HG03196 (cell line): ENCODE results near the gene MATR3.

Experiments
- ATAC-seq: cut with Tn5 transposase; IDR thresholded peaks from one replicate; pipeline ENCODE4 v1.9.1; 2021; ENCODE audit not compliant: unreplicated experiment

MATR3 gene

DNA sequence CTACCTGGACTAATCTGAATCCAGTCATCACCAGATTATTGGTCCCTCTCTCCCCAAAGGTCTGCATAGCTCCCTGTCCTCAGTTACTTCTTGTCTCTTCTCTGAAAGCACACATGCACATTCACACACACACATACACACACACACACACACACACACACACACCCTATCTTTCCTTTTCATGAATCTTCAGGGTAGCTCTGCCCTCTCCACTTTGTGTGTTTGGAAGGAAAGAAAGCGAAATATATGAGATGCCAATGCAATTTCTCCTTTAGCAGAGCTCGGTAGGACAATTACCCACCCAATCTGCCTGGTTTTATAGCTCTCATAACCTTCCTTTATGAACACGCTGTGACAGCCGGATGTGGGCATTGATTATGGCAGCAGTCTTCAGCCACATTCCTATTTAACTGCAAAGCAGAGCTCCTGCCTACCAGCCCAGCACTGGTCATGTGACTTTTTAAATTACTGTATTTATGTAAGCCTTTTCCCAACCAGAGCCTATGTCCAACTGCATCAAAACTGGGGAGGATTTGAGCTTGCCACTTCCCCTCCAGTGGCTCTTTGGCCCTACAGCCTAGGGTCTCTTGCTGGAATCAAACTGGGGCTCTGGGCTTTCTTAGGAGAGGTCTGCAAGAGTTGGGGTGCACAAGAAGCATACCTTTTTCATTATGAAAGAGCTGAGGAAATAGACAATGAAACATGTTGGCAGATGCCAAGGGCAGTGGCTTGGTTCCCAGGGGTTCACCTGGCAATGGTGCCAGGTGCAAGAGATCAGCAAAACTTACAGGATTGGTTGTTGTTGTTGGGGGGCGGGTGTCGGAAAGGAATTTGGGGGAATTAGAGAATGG lies 20.8 kb upstream of the MATR3 start:
- ATAC-seq, result no peak

DNA sequence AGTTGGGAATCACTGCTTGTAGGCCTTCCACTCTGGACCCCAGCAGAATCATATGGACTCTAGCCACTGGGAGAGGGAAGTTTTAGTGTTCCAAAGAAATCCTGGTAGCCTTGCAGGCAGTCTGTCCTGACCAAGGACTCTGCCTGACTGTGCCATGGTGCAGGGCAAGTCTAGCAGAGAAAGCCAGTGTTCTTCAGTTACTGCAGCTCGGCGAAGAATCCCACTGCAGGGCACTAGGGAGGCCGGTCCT lies 20.3 kb upstream of the MATR3 start:
- peak; percentile 8 for ATAC-seq

DNA sequence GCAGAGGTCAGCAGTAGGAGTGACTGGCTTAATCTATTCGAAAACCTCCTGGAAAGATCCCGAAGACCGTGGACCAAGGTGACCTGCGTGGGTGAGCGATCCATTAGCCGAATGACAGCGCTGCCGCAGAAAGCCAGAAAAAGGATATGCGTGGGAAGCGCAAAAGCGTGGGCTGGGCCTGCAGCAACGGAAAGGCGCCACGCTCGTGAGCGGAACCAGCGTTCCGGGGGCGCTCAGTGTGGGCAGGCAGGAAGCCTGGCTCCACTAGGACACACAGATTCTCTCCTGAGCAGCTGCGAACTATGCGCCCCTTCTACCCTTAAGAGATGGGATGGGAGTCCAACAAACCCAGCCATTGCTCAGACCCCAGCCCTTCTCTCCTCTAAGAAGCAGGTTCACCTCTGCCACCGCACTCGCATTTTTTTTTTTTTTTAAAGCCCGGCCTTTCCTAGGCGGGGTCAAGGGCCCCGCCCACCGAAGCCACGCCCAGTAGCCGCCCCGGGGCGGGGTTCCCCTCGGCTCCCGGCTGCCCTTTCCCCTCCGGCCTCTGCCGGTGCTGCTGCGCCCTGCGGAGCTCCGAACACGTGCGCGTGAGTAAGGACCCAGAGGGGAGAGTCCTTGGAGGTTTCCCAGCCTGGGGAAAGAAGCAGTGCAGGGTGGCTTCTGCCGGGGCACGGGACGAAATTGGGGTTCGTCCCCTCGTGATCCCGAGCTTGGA lies 19.8 kb upstream of the MATR3 start:
- ATAC-seq, result peak; percentile 79

- ATAC-seq, result no peak
These were observed 18.0 kb upstream of the MATR3 start for GRCh38 chr5:139275536-139275935.

DNA sequence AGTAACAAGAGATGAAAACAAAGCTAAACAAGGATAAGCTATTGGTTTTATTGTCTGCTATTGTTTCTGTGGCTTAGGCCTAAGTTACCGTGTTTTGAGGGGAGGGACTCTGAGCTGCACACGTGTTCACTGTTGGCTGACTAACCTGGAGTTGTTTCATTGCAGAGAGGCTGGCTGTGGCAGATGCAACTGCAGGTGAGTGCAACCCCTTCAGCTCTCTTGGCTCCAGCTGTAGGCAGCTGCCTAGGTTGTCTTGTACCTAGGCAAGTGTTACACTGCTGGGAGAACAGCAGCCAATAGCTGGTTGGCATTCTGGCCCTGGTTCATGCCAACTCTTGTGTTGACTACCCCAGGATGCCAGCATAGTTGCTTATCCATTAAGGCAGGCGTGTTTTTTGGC lies 17.6 kb upstream of the MATR3 start:
- no peak for ATAC-seq

- no peak for ATAC-seq
These were observed 17.1 kb upstream of the MATR3 start for GRCh38 chr5:139276426-139276825.

GRCh38 chr5:139277171-139277570 lies 16.4 kb upstream of the MATR3 start:
- no peak for ATAC-seq

- no peak for ATAC-seq
These were observed 14.8 kb upstream of the MATR3 start for GRCh38 chr5:139278540-139279274.

GRCh38 chr5:139282197-139282557 lies 11.4 kb upstream of the MATR3 start:
- ATAC-seq, result no peak

DNA sequence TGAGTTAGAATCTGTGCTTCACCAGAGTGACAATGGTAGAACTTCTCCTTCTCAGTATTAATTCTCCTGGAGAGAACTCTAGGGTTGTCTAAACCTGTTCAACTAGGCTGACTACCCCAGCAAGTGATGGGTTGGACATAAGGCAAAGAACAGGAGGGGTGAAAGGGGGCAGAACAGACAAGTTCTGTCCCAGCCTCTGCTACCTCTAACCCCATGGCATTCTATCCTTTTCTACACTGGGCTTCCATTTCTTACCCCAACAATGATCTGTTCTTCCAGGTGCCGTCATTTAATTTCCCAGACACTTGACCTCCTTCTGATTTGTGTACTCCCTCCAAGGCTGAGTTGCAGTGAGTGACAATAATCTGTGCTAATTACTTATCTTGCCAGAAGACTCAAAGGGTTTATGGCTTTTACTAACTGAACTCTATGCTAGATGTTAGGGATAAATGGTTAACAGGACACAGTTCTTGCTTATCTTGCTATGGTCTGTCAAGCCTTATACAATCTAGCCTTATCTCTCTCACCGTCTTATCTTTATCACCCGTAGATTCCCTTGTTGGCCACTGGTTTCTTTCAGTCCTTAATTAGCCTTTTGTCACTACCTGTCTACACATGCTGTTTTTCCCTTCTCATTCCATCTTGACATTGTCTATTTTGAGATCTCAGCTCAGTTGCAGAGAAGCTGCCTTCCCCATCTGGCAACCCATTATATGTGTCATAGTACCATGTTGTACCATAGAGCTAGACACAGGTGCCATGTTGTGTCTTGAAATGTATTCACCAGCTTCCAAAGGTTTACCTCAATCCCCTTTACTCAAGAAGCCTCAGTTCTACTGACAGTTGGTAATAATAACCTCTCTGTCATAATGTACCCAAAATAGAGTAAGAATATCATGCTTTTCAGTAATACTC lies 10.0 kb upstream of the MATR3 start:
- ATAC-seq, result no peak

DNA sequence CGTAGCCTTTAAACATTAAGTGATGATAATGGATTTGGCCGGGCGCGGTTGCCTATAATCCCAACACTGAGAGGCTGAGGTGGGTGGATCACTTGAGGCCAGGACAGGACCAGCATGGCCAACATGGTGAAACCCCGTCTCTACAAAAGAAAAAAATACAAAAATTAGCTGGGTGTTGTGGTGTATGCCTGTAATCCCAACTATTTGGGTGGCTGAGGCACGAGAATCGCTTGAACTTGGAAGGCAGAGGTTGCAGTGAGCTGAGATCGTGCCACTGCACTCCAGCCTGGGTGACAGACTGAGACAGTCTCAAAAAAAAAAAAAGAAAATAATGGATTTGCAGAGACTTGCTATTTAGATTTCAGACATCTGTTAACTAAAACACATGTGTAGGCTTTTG lies 9.2 kb upstream of the MATR3 start:
- no peak for ATAC-seq

- no peak for ATAC-seq
These were observed 7.7 kb upstream of the MATR3 start for GRCh38 chr5:139285651-139286392.

DNA sequence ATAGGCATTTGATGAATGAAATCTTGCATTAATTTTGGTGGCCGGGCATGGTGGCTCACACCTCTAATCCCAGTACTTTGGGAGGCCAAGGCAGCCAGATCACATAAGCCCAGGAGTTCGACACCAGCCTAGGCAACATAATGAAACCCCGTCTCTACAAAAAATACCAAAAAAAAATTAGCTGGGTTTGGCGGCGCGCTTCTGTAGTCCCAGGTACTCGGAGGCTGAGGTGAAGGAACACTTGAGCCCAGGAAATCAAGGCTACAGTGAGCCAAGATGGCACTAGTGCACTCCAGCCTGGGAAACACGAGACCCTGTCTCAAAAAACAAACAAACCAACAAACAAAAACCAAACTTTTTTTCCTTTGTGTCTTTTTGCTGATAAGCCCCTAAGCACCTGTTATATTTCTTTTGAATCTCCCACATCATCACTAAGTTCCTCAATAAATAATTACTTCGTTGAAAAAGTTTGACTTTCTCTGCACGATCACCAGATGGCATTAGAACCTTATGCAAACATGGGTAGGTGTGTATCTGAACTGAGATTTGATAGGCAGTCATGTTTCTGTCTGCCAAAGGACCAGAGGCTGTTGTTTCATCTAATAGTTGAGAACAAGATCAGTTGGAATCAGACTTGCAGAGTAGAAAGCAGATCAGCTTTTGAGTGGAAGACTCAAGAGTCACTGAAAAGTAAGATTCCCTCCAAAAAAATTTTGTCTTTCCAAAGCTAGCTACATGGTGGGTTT lies 5.5 kb upstream of the MATR3 start:
- ATAC-seq, result no peak

GRCh38 chr5:139291051-139291450 lies 2.5 kb upstream of the MATR3 start:
- no peak for ATAC-seq

DNA sequence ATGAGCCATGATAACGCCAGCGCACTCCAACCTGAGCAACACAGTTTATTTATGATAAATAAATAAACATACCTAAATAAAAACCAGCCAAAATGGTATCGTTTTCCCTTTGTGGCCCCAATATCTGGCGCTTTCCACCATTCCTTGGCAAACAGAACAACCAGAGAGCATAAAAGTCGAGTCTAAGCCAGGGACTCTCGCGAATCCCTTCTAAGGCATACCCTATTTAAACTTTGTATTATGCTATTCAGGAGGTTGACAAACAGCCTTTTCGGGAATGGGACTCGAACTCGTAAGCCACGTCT lies 386 bp upstream of the MATR3 start:
- ATAC-seq, result no peak

- ATAC-seq, result peak; percentile 31
These were observed 1.0 kb downstream of the MATR3 start for GRCh38 chr5:139294374-139295165.

DNA sequence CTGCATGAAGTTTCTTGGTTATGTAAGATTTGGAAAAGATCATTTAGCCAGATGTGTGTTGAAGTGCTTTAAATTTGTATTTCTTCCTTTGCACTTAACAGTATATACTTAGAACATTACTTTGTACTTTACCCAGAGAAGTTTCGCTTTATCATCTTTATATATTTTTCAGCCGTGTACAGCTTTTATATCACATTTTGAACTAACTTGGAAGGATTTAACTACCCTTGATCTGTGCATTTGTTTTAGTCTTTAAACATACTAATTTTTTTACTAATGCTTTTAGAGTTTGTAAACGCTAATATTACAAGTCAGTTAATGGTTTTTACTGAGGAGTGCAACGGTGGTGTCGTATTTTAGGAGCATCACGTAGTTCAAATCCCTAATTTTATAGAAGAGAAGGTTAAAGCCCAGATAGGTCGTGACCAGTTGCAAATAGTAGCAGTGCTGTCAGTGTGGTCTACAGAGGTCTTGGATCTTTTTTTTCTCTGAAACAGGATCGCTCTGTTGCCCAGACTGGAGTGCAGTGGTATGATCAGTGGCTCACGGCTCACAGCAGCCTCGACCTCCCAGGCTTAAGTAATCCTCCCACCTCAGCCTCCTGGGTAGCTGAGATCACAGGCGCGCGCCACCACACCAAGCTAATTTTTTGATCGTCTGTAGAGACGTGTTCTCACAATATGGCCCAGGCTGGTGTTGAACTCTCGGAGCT lies 2.0 kb downstream of the MATR3 start:
- no peak for ATAC-seq

GRCh38 chr5:139296198-139296597 lies 2.7 kb downstream of the MATR3 start:
- ATAC-seq, result no peak
